ENCODE measurements around the gene ZC3H7A. TPM values are rescaled to one million over a fixed set of nuclear protein-coding genes. Genes with fewer than 3 reads are reported as not detected.
"Not testable (repeated sequence)": the region's sequence is repeated elsewhere in the genome, so short reads cannot be mapped to it uniquely, and the experiment has no call there.

Gene ZC3H7A
- total RNA-seq, 1 donor from 2014 or later = 57.9 TPM

DNA sequence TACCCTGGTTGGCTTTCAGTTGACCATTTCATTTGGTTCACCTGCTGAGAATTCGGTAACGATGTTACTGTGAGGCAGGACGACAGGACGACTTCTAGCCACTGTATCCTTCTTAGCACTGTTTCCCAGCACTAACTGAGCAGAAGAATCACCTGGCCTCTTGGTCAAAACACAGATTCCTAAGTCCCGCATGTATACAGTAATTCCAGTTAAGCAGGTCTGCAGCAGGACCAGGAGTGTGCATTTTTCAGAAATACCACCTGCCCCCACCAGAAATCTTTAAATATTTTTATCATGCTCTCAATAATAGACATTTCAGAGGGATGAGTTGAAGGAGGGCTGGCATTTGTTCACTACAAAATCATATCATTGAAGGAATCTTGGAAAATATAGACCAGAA is 31.6 kb upstream of the ZC3H7A start:
- Mint-ChIP-seq H3K4me1 (ENCODE audit: low read depth) (peaks cover 9% of the 10 kb centered on the region), H3K4me3 (ENCODE audit: unreplicated experiment) (no peak overlapping the region), H3K27me3 (ENCODE audit: low read depth) (no peaks in the 10 kb centered on the region), H3K36me3 (ENCODE audit: low read depth) (no peaks in the 10 kb centered on the region), H3K27ac (ENCODE audit: unreplicated experiment) (no peak overlapping the region), H3K9me3 (ENCODE audit: low read depth) (no peaks in the 10 kb centered on the region)
- no peak for TF ChIP-seq CTCF (IDR thresholded peaks at IDR 0.05)
- no peak for DNase-seq (ENCODE audit: low spot score)

DNA sequence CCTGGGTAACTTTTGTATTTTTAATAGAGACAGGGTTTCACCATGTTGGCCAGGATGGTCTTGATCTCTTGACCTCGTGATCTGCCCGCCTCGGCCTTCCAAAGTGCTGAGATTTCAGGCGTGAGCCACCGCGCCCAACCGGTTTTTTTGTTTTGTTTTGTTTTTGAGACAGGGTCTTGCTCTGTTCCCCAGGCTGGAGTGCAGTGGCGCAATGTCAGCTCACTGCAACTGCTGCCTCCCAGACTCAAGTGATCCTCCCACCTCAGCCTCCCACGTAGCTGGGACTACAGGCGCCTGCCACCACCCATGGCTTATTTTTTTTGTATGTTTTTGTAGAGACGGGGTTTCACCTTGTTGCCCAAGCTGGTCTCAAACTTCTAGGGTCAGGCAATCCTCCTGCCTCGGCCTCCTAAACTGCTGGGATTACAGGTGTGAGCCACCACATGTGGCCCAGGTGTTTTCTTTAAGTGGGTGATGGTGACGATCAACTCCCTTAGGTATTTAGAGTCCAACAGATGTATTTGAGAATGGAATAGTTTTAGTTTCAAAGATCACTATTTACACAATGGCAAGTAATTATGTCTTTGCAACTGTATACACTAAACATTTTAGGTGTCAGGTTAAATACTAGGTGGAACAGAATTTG is 28.6 kb upstream of the ZC3H7A start:
- not testable (repeated sequence) for H3K36me3 Mint-ChIP-seq (ENCODE audit: low read depth); H3K9me3 Mint-ChIP-seq (ENCODE audit: low read depth); H3K27ac Mint-ChIP-seq (ENCODE audit: unreplicated experiment); H3K27me3 Mint-ChIP-seq (ENCODE audit: low read depth); H3K4me1 Mint-ChIP-seq (ENCODE audit: low read depth); H3K4me3 Mint-ChIP-seq (ENCODE audit: unreplicated experiment)
- peak; percentile 25 for DNase-seq (ENCODE audit: low spot score)

DNA sequence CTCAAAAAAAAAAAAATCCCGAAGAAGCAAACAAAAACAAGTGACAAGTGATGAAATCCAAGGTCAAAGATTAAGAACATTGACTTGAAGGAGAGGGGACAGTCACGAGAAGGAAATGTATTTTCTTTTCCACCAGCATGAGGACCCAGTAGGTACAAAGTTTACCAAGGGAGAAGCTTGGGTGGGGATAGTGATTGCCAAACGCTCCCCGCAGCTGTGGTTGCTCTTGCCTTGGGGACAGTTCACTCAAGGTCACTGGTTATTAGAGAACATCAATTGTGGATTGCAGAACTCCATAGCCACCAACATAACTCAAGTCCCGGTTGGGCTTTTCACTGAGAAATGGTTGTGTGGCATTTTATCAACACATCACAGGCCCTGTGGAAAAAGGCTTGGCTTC is 27.3 kb upstream of the ZC3H7A start:
- DNase-seq (ENCODE audit: low spot score) = peak; percentile 15
- H3K27me3 Mint-ChIP-seq (ENCODE audit: low read depth) = no peaks in the 10 kb centered on the region
- no peak overlapping the region for H3K4me3 Mint-ChIP-seq (ENCODE audit: unreplicated experiment)
- no peak overlapping the region for H3K27ac Mint-ChIP-seq (ENCODE audit: unreplicated experiment)
- H3K4me1 Mint-ChIP-seq (ENCODE audit: low read depth) = peaks cover 7% of the 10 kb centered on the region
- no peaks in the 10 kb centered on the region for H3K9me3 Mint-ChIP-seq (ENCODE audit: low read depth)
- no peak for TF ChIP-seq CTCF (IDR thresholded peaks at IDR 0.05)
- no peaks in the 10 kb centered on the region for H3K36me3 Mint-ChIP-seq (ENCODE audit: low read depth)

GRCh38 chr16:11823645-11824044 is 26.6 kb upstream of the ZC3H7A start:
- H3K36me3 Mint-ChIP-seq (ENCODE audit: low read depth); H3K4me3 Mint-ChIP-seq (ENCODE audit: unreplicated experiment); H3K9me3 Mint-ChIP-seq (ENCODE audit: low read depth); H3K4me1 Mint-ChIP-seq (ENCODE audit: low read depth); H3K27ac Mint-ChIP-seq (ENCODE audit: unreplicated experiment); H3K27me3 Mint-ChIP-seq (ENCODE audit: low read depth): not testable (repeated sequence)
- DNase-seq (ENCODE audit: low spot score) = peak; percentile 8

DNA sequence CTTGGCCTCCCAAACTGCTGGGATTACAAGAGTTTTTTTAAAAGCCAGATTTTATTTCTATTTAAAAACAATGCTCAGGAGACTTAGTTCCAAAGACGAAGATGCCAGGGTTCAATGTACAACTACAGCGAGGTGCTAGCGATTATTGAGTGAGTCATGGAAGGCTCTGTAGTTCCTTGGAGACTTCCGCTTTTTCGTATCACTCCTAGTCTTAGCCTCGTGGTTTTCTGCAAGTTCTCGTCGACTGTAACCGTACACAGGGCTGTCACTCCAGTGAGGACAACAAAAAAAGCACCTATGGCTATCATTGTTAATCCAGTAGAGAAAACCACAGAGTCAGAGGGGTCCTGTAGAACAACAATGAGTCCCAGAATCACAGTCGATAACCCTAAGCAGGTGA is 22.7 kb upstream of the ZC3H7A start:
- H3K9me3 Mint-ChIP-seq (ENCODE audit: low read depth) = no peaks in the 10 kb centered on the region
- H3K27ac Mint-ChIP-seq (ENCODE audit: unreplicated experiment) = no peak overlapping the region
- TF ChIP-seq CTCF (IDR thresholded peaks at IDR 0.05) = no peak
- no peak overlapping the region for H3K4me3 Mint-ChIP-seq (ENCODE audit: unreplicated experiment)
- H3K27me3 Mint-ChIP-seq (ENCODE audit: low read depth) = no peaks in the 10 kb centered on the region
- DNase-seq (ENCODE audit: low spot score) = no peak
- no peaks in the 10 kb centered on the region for H3K36me3 Mint-ChIP-seq (ENCODE audit: low read depth)
- peaks cover 7% of the 10 kb centered on the region for H3K4me1 Mint-ChIP-seq (ENCODE audit: low read depth)

DNA sequence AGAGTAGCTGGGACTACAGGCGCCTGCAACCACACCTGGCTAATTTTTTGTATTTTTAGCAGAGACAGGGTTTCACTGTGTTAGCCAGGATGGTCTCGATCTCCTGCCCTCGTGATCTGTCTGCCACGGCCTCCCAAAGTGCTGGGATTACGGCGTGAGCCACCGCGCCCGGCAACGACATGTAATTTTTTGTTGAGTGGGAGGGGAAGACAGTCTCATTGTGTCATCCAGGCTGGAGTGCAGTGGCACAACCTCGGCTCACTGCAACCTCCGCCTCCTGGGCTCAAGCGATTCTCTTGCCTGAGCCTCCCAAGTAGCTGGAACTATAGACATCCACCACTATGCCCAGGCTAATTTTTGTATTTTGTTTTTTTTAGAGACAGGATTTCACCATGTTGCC is 21.9 kb upstream of the ZC3H7A start:
- not testable (repeated sequence) for H3K27me3 Mint-ChIP-seq (ENCODE audit: low read depth); H3K4me3 Mint-ChIP-seq (ENCODE audit: unreplicated experiment); H3K36me3 Mint-ChIP-seq (ENCODE audit: low read depth); H3K27ac Mint-ChIP-seq (ENCODE audit: unreplicated experiment); H3K9me3 Mint-ChIP-seq (ENCODE audit: low read depth); H3K4me1 Mint-ChIP-seq (ENCODE audit: low read depth)
- DNase-seq (ENCODE audit: low spot score) = peak; percentile 14

GRCh38 chr16:11816123-11816522 is 19.1 kb upstream of the ZC3H7A start:
- H3K9me3 Mint-ChIP-seq (ENCODE audit: low read depth) = no peaks in the 10 kb centered on the region
- no peak overlapping the region for H3K27ac Mint-ChIP-seq (ENCODE audit: unreplicated experiment)
- no peak overlapping the region for H3K4me3 Mint-ChIP-seq (ENCODE audit: unreplicated experiment)
- no peaks in the 10 kb centered on the region for H3K27me3 Mint-ChIP-seq (ENCODE audit: low read depth)
- no peak for DNase-seq (ENCODE audit: low spot score)
- no peaks in the 10 kb centered on the region for H3K36me3 Mint-ChIP-seq (ENCODE audit: low read depth)
- no peak for TF ChIP-seq CTCF (IDR thresholded peaks at IDR 0.05)
- no peaks in the 10 kb centered on the region for H3K4me1 Mint-ChIP-seq (ENCODE audit: low read depth)

DNA sequence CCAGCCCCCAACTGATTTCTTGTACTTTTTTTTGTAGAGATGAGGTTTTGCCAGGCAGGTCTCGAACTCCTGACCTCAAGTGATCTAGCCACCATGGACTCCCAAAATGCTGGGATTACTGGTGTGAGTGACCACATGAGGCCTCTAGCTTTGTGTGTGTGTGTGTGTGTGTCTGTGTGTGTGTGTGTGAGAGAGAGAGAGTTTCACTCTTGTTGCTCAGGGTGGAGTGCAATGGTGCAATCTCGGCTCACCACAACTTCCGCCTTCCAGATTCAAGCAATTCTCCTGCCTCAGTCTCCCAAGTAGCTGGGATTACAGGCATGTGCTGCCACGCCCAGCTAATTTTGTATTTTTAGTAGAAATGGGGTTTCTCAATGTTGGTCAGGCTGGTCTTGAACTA is 17.7 kb upstream of the ZC3H7A start:
- not testable (repeated sequence) for H3K27ac Mint-ChIP-seq (ENCODE audit: unreplicated experiment); H3K9me3 Mint-ChIP-seq (ENCODE audit: low read depth); H3K36me3 Mint-ChIP-seq (ENCODE audit: low read depth); H3K4me1 Mint-ChIP-seq (ENCODE audit: low read depth); H3K27me3 Mint-ChIP-seq (ENCODE audit: low read depth); DNase-seq (ENCODE audit: low spot score); H3K4me3 Mint-ChIP-seq (ENCODE audit: unreplicated experiment)

All from chondrocyte (in vitro differentiated cells).